Spinal cord (tissue), 10 donors: ENCODE measurements around the gene KCNK16. TPM values are rescaled to one million over a fixed set of nuclear protein-coding genes. Genes with fewer than 3 reads are reported as not detected.

ENCODE experiments used
- DNase-seq, 6 donors: peaks; one replicate each; pipeline versions ENCODE4 v3.0.0 to v3.0.0-alpha.2; 2013 to 2015; ENCODE audit warnings: low spot score in 6 of 6, low read depth in 4 of 6
- H3K27ac ChIP-seq: one replicate; pipeline ENCODE4 v1.5.1; 2013; ENCODE audit warnings: low read depth, low read length, control low read depth
- H3K27me3 ChIP-seq: one replicate; pipeline ENCODE4 v1.6.1; 2013; ENCODE audit warnings: low read length; ENCODE audit not compliant: control insufficient read depth, insufficient read depth
- H3K36me3 ChIP-seq: one replicate; pipeline ENCODE4 v1.6.1; 2013; ENCODE audit warnings: low read length; ENCODE audit not compliant: control insufficient read depth, insufficient read depth
- H3K4me1 ChIP-seq: one replicate; pipeline ENCODE4 v1.6.1; 2013; ENCODE audit warnings: low read length; ENCODE audit not compliant: control insufficient read depth, insufficient read depth
- H3K4me3 ChIP-seq: one replicate; pipeline ENCODE4 v1.5.1; 2013; ENCODE audit warnings: low read depth, low read length, control low read depth
- H3K9me3 ChIP-seq: one replicate; pipeline ENCODE4 v1.6.1; 2013; ENCODE audit warnings: low read length; ENCODE audit not compliant: control insufficient read depth, insufficient read depth
- WGBS: methylation state at CpG from one replicate; pipeline ENCODE4 v1.1.5; 2013; ENCODE audit warnings: missing lambda C conversion rate; ENCODE audit not compliant: insufficient coverage; 5-methylcytosine and 5-hydroxymethylcytosine counted together
- polyA plus RNA-seq, 2 donors: library from polyadenylated mRNA; unstranded; fragments of 120-200 nt; gene quantifications; one replicate each; pipeline ENCODE4 v1.2.1, GENCODE V29; 2013; ENCODE audit not compliant: insufficient read length in 2 of 2
- total RNA-seq, 2 donors: library from RNA; depleted of rRNA in 1 of 2; stranded (reverse); fragments of 120-200 nt in 1 of 2; fragments of >200 nt in 1 of 2; gene quantifications; one replicate each; pipeline versions ENCODE4 v1.2.3 to v1.2.4, GENCODE V29; 2013 to 2014
- donor health status: healthy.

Gene KCNK16
- total and polyA plus RNA-seq, 4 donors = not detected

DNA sequence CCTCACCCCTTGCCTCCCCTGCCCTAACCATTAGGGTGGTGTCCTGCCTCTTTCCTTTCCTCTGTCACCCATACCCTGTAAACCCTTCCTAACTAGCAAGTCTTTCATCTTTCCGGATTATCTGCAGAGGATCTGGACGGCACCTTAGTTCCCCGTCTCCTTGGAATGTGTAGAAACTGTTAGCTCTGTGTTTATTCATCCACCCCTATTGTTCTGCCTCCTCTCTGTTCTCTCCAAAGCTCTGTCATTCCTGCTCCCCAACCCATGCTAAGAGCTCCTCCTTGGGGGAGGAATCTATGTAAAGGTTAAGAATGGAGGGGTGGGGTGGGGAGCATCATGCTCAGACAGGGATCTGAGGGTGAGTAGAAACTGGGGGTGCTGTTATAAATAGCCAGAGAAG, 53.8 kb downstream of the KCNK16 start:
- H3K4me3 ChIP-seq = no peak overlapping the region
- H3K36me3 ChIP-seq = no peaks in the 10 kb centered on the region
- no peaks in the 10 kb centered on the region for H3K27me3 ChIP-seq
- no peaks in the 10 kb centered on the region for H3K9me3 ChIP-seq
- no peak overlapping the region for H3K27ac ChIP-seq
- no peak for DNase-seq
- WGBS = no CpG with 5 or more reads among the region's 3 CpGs
- peaks cover 7% of the 10 kb centered on the region for H3K4me1 ChIP-seq

DNA sequence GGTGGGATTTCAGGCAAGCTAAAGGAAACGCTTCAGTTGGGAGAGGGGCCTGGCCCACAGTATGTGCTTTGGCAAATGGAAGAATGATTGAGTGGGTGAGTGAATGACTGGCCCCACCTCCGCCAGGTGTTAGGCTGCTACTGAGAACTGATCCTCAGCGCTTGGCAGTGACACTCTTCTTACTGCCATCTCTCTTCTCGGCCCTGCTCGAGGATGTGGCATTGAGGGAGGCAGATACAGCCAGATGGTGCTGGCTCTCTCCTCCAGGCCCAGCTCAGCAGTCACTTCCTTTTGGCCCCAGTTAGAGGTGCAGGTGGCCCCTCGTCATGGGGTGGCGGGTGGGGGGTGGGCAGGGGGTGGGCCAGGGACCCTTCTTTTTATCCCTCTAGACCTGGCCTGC, 54.3 kb downstream of the KCNK16 start:
- Histone ChIP-seq H3K27ac (no peak overlapping the region), H3K4me3 (no peak overlapping the region), H3K36me3 (no peaks in the 10 kb centered on the region), H3K27me3 (no peaks in the 10 kb centered on the region), H3K4me1 (peaks cover 1% of the 10 kb centered on the region), H3K9me3 (no peaks in the 10 kb centered on the region)
- DNase-seq = no peak
- WGBS = 82% methylated on average over 5 of the region's 7 CpGs

GRCh38 chr6:39266782-39267355, 55.6 kb downstream of the KCNK16 start:
- Histone ChIP-seq H3K27me3 (no peaks in the 10 kb centered on the region), H3K4me3 (no peak overlapping the region), H3K36me3 (no peaks in the 10 kb centered on the region), H3K9me3 (no peaks in the 10 kb centered on the region), H3K27ac (no peak overlapping the region), H3K4me1 (no peaks in the 10 kb centered on the region)
- no peak for DNase-seq
- 84% methylated on average over 5 of the region's 5 CpGs for WGBS

- no peak overlapping the region for H3K27ac ChIP-seq
- H3K4me3 ChIP-seq = no peak overlapping the region
- H3K36me3 ChIP-seq = no peaks in the 10 kb centered on the region
- no peaks in the 10 kb centered on the region for H3K27me3 ChIP-seq
- WGBS = no CpG with 5 or more reads among the region's 2 CpGs
- no peak for DNase-seq
- no peaks in the 10 kb centered on the region for H3K4me1 ChIP-seq
- H3K9me3 ChIP-seq = no peaks in the 10 kb centered on the region
Measured at GRCh38 chr6:39266375-39266774, 56.1 kb downstream of the KCNK16 start.

Other genes with a start within 250 kb of the KCNK16 start
- gene SAYSD1, start 207.5 kb downstream of the KCNK16 start, total RNA-seq = 10 to 100 TPM; 17.9 to 21.7 TPM
- 10 to 100 TPM; 20.7 to 27.9 TPM for gene SAYSD1, start 207.5 kb downstream of the KCNK16 start, polyA plus RNA-seq
- 1 to 10 TPM; 7.4 to 7.5 TPM for gene KCNK5, start 93.2 kb downstream of the KCNK16 start, total RNA-seq
- 1 to 10 TPM in 1 of 2 donors, under 1 TPM in 1; 0.73 to 4.8 TPM for gene KCNK5, start 93.2 kb downstream of the KCNK16 start, polyA plus RNA-seq
- under 1 TPM; 0.20 to 0.66 TPM for gene KCNK17, start 8.3 kb downstream of the KCNK16 start, total RNA-seq
- under 1 TPM; 0.53 to 0.60 TPM for gene KCNK17, start 8.3 kb downstream of the KCNK16 start, polyA plus RNA-seq